NCI-H82 (cell line): ENCODE data around the gene NUCB2.

Experiments
- DNase-seq: peaks from one replicate; lab custom pipeline; 2025; lab: John Stamatoyannopoulos, UW

The NUCB2 gene

GRCh38 chr11:17333799-17334586, 57.5 kb downstream of the NUCB2 start:
- no peak for DNase-seq

GRCh38 chr11:17343257-17343656, 66.7 kb downstream of the NUCB2 start:
- no peak for DNase-seq

- no peak for DNase-seq
Observed at GRCh38 chr11:17343907-17344306, 67.4 kb downstream of the NUCB2 start.

GRCh38 chr11:17347676-17348075, 71.1 kb downstream of the NUCB2 start:
- DNase-seq: no peak

GRCh38 chr11:17350455-17351171, 74.1 kb downstream of the NUCB2 start:
- DNase-seq: no peak

- no peak for DNase-seq
Observed at GRCh38 chr11:17351172-17351509, 74.6 kb downstream of the NUCB2 start.

- DNase-seq: peak; percentile 71
Observed at GRCh38 chr11:17351510-17352176, 75.1 kb downstream of the NUCB2 start, which contains the start of gene NCR3LG1. Gene NCR3LG1 (plus strand): TSS chr11:17351800. CDS start chr11:17351970, 170 bp downstream.

GRCh38 chr11:17352950-17353820, 76.6 kb downstream of the NUCB2 start:
- DNase-seq: peak; percentile 82

- peak; percentile 26 for DNase-seq
Observed at GRCh38 chr11:17353821-17354600, 77.5 kb downstream of the NUCB2 start.

GRCh38 chr11:17354601-17354991, 78.1 kb downstream of the NUCB2 start:
- DNase-seq: peak; percentile 79

GRCh38 chr11:17366495-17366894, 90.0 kb downstream of the NUCB2 start:
- peak; percentile 24 for DNase-seq

GRCh38 chr11:17368551-17368950, 92.0 kb downstream of the NUCB2 start:
- DNase-seq: no peak

- peak; percentile 42 for DNase-seq
Observed at GRCh38 chr11:17369094-17369493, 92.6 kb downstream of the NUCB2 start.

GRCh38 chr11:17369684-17370243, 93.2 kb downstream of the NUCB2 start:
- DNase-seq: no peak

GRCh38 chr11:17371614-17372013, 95.1 kb downstream of the NUCB2 start:
- peak; percentile 17 for DNase-seq

GRCh38 chr11:17375547-17375946, 99.0 kb downstream of the NUCB2 start:
- no peak for DNase-seq

- no peak for DNase-seq
Observed at GRCh38 chr11:17376493-17376892, 100.0 kb downstream of the NUCB2 start.

GRCh38 chr11:17378655-17379054, 102.1 kb downstream of the NUCB2 start:
- DNase-seq: no peak

GRCh38 chr11:17379383-17380180, 103.0 kb downstream of the NUCB2 start:
- DNase-seq: no peak

- DNase-seq: no peak
Observed at GRCh38 chr11:17381156-17381555, 104.6 kb downstream of the NUCB2 start.
